MM.1S (cell line): Measurements from ENCODE around the gene POM121L2.

Experiments used
- CTCF ChIP-seq: fragments of 300-600 bp; sonication (generic); IDR thresholded peaks from 2 replicates; pipeline ENCODE4 v1.5.1; 2016; ENCODE audit warnings: antibody characterized with exemption, low read length, mixed read lengths
- EZH2 ChIP-seq: fragments of 300-600 bp; sonication (generic); optimal IDR thresholded peaks from 2 replicates; pipeline ENCODE3; 2017; ENCODE audit warnings: low read depth, mild to moderate bottlenecking, antibody characterized with exemption, low read length, mixed read lengths
- EZH2phosphoT487 ChIP-seq: fragments of 300-600 bp; sonication (generic); IDR thresholded peaks from 2 replicates; pipeline ENCODE4 v1.6.1; 2018; ENCODE audit warnings: antibody characterized with exemption, low read length

GRCh38 chr6:27268803-27269202 lies 43.3 kb downstream of the POM121L2 start:
- no peak for TF ChIP-seq EZH2
- TF ChIP-seq CTCF: no peak
- TF ChIP-seq EZH2phosphoT487: no peak
